ENCODE data around the gene LRRC4C. TPM values are rescaled to one million over a fixed set of nuclear protein-coding genes. Genes with fewer than 3 reads are reported as not detected.
"Not testable (repeated sequence)": the region's sequence is repeated elsewhere in the genome, so short reads cannot be mapped to it uniquely, and the experiment has no call there.

LRRC4C gene
- total RNA-seq, 1 donor from 2014 or later = 2.7 TPM

DNA sequence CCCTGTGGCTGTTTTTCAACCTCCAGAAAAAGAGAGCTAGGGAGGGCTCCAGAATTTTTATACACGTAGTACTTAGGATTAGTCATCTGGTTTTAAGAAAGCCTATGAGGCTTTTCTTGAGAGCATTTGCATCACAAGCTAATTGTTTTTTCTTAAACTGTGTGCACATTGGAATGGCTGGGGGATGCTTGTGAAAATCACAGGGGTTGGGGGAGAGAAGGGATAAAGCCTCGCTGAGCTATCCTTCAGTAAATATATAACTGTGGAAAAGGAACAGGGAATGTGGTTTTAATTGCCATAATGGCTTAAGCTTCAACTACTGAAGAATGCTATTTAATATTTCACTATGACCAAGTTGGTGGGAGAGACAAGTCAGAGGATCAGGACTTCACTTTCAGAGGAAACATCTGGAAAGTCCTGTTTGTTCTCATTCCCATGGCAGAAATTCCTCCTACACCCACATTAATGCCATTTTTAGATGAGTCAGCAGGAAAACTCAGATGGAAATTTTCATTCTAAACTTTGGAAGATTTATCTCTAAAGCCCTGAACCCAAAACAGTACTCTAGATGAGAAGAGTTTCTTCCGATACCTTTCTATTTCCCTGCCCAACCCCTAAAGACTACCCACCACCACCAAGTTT lies 591.3 kb downstream of the LRRC4C start:
- Histone ChIP-seq H3K9me3 (ENCODE audit: low read depth) (no peaks in the 10 kb centered on the region), H3K27me3 (no peaks in the 10 kb centered on the region), H3K27ac (no peak overlapping the region), H3K79me2 (ENCODE audit: low read depth) (no peaks in the 10 kb centered on the region), H3K4me3 (no peak overlapping the region), H3K4me2 (no peak overlapping the region), H4K20me1 (ENCODE audit: low read depth) (no peaks in the 10 kb centered on the region), H3K36me3 (no peaks in the 10 kb centered on the region), H3K4me1 (no peaks in the 10 kb centered on the region), H3K9ac (no peak overlapping the region), H2AFZ (replicated peaks) (no peak overlapping the region), H3F3A (ENCODE audit: low read depth) (no peaks in the 10 kb centered on the region)
- H3K4me1 Mint-ChIP-seq = peaks cover 15% of the 10 kb centered on the region
- TF ChIP-seq EZH2phosphoT487 (IDR thresholded peaks at IDR 0.05) = no peak
- TF ChIP-seq, protein P1, sequence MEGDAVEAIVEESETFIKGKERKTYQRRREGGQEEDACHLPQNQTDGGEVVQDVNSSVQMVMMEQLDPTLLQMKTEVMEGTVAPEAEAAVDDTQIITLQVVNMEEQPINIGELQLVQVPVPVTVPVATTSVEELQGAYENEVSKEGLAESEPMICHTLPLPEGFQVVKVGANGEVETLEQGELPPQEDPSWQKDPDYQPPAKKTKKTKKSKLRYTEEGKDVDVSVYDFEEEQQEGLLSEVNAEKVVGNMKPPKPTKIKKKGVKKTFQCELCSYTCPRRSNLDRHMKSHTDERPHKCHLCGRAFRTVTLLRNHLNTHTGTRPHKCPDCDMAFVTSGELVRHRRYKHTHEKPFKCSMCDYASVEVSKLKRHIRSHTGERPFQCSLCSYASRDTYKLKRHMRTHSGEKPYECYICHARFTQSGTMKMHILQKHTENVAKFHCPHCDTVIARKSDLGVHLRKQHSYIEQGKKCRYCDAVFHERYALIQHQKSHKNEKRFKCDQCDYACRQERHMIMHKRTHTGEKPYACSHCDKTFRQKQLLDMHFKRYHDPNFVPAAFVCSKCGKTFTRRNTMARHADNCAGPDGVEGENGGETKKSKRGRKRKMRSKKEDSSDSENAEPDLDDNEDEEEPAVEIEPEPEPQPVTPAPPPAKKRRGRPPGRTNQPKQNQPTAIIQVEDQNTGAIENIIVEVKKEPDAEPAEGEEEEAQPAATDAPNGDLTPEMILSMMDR (IDR thresholded peaks at IDR 0.05) = no peak
- no peak for TF ChIP-seq EZH2 (IDR thresholded peaks at IDR 0.05)
- H3K27me3 Mint-ChIP-seq (ENCODE audit: insufficient read depth, low read depth) = peaks cover 4% of the 10 kb centered on the region
- H3K9me3 Mint-ChIP-seq = peaks cover 2% of the 10 kb centered on the region
- H3K4me3 Mint-ChIP-seq = no peak overlapping the region
- DNase-seq (ENCODE audit: low spot score) = peak; percentile 5
- no peak overlapping the region for H3K27ac Mint-ChIP-seq
- no peaks in the 10 kb centered on the region for H3K36me3 Mint-ChIP-seq

DNA sequence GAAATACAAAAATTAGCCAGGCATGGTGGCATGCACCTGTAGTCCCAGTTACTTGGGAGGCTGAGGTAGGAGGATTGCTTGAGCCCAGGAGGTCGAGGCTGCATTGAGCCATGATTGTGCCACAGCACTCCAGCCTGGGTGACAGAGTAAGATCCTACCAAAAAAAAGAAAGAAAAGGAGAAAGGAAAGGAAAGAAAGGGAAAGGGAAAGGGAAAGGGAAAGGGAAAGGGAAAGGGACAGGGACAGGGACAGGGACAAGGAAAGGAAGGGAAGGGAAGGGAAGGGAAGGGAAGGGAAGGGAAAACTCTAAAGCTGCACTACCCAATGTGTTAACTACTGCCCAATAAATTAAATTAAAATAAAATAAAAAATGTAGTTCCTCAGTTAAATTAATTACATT lies 601.7 kb downstream of the LRRC4C start:
- H3K9me3 ChIP-seq (ENCODE audit: low read depth); H3K36me3 Mint-ChIP-seq; H3K4me3 ChIP-seq; H3K27ac ChIP-seq; H3K27me3 ChIP-seq; H3K9ac ChIP-seq; H3K4me1 Mint-ChIP-seq; H3K4me2 ChIP-seq; H4K20me1 ChIP-seq (ENCODE audit: low read depth); H3F3A ChIP-seq (ENCODE audit: low read depth); H3K4me3 Mint-ChIP-seq; H2AFZ ChIP-seq (replicated peaks); H3K9me3 Mint-ChIP-seq; H3K79me2 ChIP-seq (ENCODE audit: low read depth); DNase-seq (ENCODE audit: low spot score); H3K4me1 ChIP-seq; H3K27ac Mint-ChIP-seq; H3K36me3 ChIP-seq; H3K27me3 Mint-ChIP-seq (ENCODE audit: insufficient read depth, low read depth): not testable (repeated sequence)

DNA sequence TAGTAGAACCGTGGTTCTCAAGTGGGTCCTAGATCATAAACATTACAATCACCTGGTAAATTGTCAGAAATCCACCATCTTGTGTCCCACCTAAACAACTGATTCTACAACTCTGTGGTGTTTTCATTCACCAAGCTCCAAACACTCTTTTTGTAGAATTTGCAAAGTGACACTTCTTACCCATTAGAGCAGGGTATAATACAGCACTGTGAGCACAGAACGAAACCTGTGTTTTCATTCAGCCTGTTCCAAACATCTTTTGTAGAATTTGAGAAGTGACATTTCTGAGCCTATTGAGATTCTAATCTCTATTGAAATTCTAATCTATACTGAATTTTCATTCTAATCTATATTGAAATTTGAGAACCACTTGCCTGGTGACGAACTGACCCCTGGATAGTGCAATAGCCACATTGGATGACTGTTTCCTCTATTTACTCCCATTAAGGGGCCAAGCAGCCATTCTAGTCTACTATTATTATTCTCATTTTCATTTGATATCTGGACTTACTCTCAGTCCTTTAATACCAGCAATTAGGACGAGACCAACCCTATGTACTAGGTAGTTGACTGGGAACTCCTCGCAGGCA lies 616.6 kb downstream of the LRRC4C start:
- Histone ChIP-seq H4K20me1 (ENCODE audit: low read depth) (no peaks in the 10 kb centered on the region), H3K36me3 (no peaks in the 10 kb centered on the region), H3K9ac (no peak overlapping the region), H3K27me3 (no peaks in the 10 kb centered on the region), H3F3A (ENCODE audit: low read depth) (no peaks in the 10 kb centered on the region), H2AFZ (replicated peaks) (no peak overlapping the region), H3K9me3 (ENCODE audit: low read depth) (no peaks in the 10 kb centered on the region), H3K27ac (no peak overlapping the region), H3K4me2 (no peak overlapping the region), H3K4me1 (no peaks in the 10 kb centered on the region), H3K4me3 (no peak overlapping the region), H3K79me2 (ENCODE audit: low read depth) (no peaks in the 10 kb centered on the region)
- TF ChIP-seq EZH2 (IDR thresholded peaks at IDR 0.05) = no peak
- no peak for TF ChIP-seq EZH2phosphoT487 (IDR thresholded peaks at IDR 0.05)
- TF ChIP-seq, protein P1 (IDR thresholded peaks at IDR 0.05) = no peak
- no peaks in the 10 kb centered on the region for H3K9me3 Mint-ChIP-seq
- H3K4me3 Mint-ChIP-seq = no peak overlapping the region
- peaks cover 2% of the 10 kb centered on the region for H3K27me3 Mint-ChIP-seq (ENCODE audit: insufficient read depth, low read depth)
- no peaks in the 10 kb centered on the region for H3K36me3 Mint-ChIP-seq
- no peak for DNase-seq (ENCODE audit: low spot score)
- no peak overlapping the region for H3K27ac Mint-ChIP-seq
- H3K4me1 Mint-ChIP-seq = no peaks in the 10 kb centered on the region

DNA sequence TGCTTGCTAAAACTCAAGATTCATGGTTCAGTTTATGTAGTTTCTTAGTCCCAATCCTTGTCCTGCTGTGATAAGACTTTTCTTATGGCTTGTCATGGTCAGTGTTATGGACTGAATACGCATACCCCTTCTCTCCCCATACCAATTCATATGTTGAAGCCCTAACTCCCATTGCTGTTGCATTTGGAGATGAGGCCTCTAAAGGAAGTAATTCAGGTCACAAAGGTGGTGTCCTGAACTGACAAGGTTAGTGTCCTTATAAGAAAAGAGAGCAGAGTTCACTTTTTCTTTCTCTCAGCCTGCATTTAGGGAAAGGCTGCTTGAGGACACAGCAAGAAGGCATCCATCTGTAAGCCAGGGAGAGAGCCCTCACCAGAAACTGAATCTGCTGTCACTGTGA lies 618.2 kb downstream of the LRRC4C start:
- H4K20me1 ChIP-seq (ENCODE audit: low read depth) = no peaks in the 10 kb centered on the region
- no peak overlapping the region for H3K4me3 ChIP-seq
- H3K4me2 ChIP-seq = no peak overlapping the region
- Mint-ChIP-seq H3K4me1 (no peaks in the 10 kb centered on the region), H3K4me3 (no peak overlapping the region), H3K27ac (no peak overlapping the region), H3K27me3 (ENCODE audit: insufficient read depth, low read depth) (peaks cover 2% of the 10 kb centered on the region), H3K9me3 (no peaks in the 10 kb centered on the region), H3K36me3 (no peaks in the 10 kb centered on the region)
- H3K9ac ChIP-seq = no peak overlapping the region
- no peak overlapping the region for H3K27ac ChIP-seq
- H3K27me3 ChIP-seq = no peaks in the 10 kb centered on the region
- no peak overlapping the region for H2AFZ ChIP-seq (replicated peaks)
- H3K36me3 ChIP-seq = no peaks in the 10 kb centered on the region
- H3F3A ChIP-seq (ENCODE audit: low read depth) = no peaks in the 10 kb centered on the region
- H3K4me1 ChIP-seq = no peaks in the 10 kb centered on the region
- H3K79me2 ChIP-seq (ENCODE audit: low read depth) = no peaks in the 10 kb centered on the region
- H3K9me3 ChIP-seq (ENCODE audit: low read depth) = no peaks in the 10 kb centered on the region
- no peak for DNase-seq (ENCODE audit: low spot score)
- TF ChIP-seq, protein P1 (IDR thresholded peaks at IDR 0.05) = no peak
- TF ChIP-seq EZH2phosphoT487 (IDR thresholded peaks at IDR 0.05) = no peak
- TF ChIP-seq EZH2 (IDR thresholded peaks at IDR 0.05) = no peak
